ENCODE results near the gene OR10J4.

The OR10J4 gene

GRCh38 chr1:159431904-159432303 lies at the start of gene OR10J4:
TSS of gene OR10J4 (plus strand) at chr1:159432204.
- H3K4me3 ChIP-seq (ENCODE audit: low read depth, low read length), result no peak within 1 kb of the TSS
- no peak for TF ChIP-seq CTCF (IDR thresholded peaks at IDR 0.05; ENCODE audit: low read depth, low read length, missing control alignments)
- no peak for DNase-seq (ENCODE audit: low read depth)

GRCh38 chr1:159406821-159407220 lies 25.2 kb upstream of the OR10J4 start:
- DNase-seq (ENCODE audit: low read depth), result no peak
- TF ChIP-seq CTCF (IDR thresholded peaks at IDR 0.05; ENCODE audit: low read depth, low read length, missing control alignments), result no peak

GRCh38 chr1:159408862-159409400 lies 23.1 kb upstream of the OR10J4 start:
- no peak for TF ChIP-seq CTCF (IDR thresholded peaks at IDR 0.05; ENCODE audit: low read depth, low read length, missing control alignments)
- no peak overlapping the region for H3K4me3 ChIP-seq (ENCODE audit: low read depth, low read length)
- no peak for DNase-seq (ENCODE audit: low read depth)

More at GRCh38 chr1:159406821-159407220, 25.2 kb upstream of the OR10J4 start:
- no peak overlapping the region for H3K4me3 ChIP-seq (ENCODE audit: low read depth, low read length)

DNA sequence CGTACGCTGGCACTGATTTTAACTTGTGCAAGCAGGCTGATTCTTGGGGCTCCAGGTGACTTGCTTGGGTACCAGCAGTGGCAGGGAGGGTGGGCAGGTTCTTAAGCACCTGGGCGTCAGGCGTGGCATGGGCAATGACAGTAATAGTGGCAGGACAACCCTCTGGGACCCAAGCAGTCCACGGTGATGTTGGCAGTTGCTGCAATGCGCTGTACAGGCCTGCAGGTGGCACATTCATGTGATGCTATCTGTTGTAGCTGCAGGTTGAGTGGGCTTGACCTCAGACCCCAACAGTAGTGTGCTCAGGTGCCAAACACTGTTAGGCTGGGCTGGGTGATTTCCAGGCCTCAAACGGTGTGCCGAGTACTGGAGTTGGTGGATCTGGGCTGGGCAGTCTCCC lies 10.2 kb upstream of the OR10J4 start:
- TF ChIP-seq CTCF (IDR thresholded peaks at IDR 0.05; ENCODE audit: low read depth, low read length, missing control alignments), result peak; percentile 53
- DNase-seq (ENCODE audit: low read depth), result no peak
- H3K4me3 ChIP-seq (ENCODE audit: low read depth, low read length), result no peak overlapping the region

DNA sequence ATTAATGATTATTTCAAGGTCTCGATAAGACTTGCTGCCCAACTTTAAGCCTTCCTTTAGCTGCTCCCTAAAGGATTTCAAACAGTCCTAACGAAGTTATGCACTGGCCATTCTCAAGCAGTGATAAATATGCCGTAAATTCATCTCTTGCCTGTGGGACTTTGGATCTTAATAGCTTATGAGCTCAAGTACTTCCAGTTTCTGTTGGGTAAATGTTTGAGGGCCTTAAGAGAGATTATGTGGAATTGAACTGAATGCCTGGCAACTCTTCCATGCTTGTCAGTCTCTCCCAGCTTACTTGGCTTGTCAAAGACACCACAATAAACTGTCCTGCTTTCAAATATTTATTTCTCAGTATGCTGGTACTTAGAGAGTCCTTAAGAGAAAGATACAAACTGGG lies 3.5 kb upstream of the OR10J4 start:
- no peak for DNase-seq (ENCODE audit: low read depth)
- no peak overlapping the region for H3K4me3 ChIP-seq (ENCODE audit: low read depth, low read length)
- no peak for TF ChIP-seq CTCF (IDR thresholded peaks at IDR 0.05; ENCODE audit: low read depth, low read length, missing control alignments)

- TF ChIP-seq CTCF (IDR thresholded peaks at IDR 0.05; ENCODE audit: low read depth, low read length, missing control alignments), result no peak
- no peak for DNase-seq (ENCODE audit: low read depth)
- H3K4me3 ChIP-seq (ENCODE audit: low read depth, low read length), result no peak overlapping the region
Measured at GRCh38 chr1:159429074-159429861, 2.7 kb upstream of the OR10J4 start.

- H3K4me3 ChIP-seq (ENCODE audit: low read depth, low read length), result no peak overlapping the region
- DNase-seq (ENCODE audit: low read depth), result no peak
- no peak for TF ChIP-seq CTCF (IDR thresholded peaks at IDR 0.05; ENCODE audit: low read depth, low read length, missing control alignments)
Measured at GRCh38 chr1:159430985-159431384, 1.0 kb upstream of the OR10J4 start.
